Measurements from ENCODE around the gene HNF4A. TPM values are rescaled to one million over a fixed set of nuclear protein-coding genes. Genes with fewer than 3 reads are reported as not detected.

Gene HNF4A
- total RNA-seq, 2 donors from 2014 or later: 56.3 to 58.0 TPM

GRCh38 chr20:44459271-44459670 is 103.8 kb downstream of the HNF4A start:
- no peak overlapping the region for H3K27ac ChIP-seq (ENCODE audit: low read depth, low read length)
- no peak overlapping the region for H3K9ac ChIP-seq (ENCODE audit: extremely low read depth, low read length, poor library complexity, severe bottlenecking)
- no peaks in the 10 kb centered on the region for H3K4me1 Mint-ChIP-seq
- no peak for DNase-seq
- no peaks in the 10 kb centered on the region for H3K9me3 ChIP-seq (ENCODE audit: control insufficient read depth, low read length)
- TF ChIP-seq CTCF (conservative IDR thresholded peaks at IDR 0.05): no peak
- WGBS, 2 experiments (ENCODE audit: insufficient coverage in 1 of 2, insufficient read length in 1 of 2): 100% methylated on average over 1 of the region's 2 CpGs; no CpG with 5 or more reads in 1 of the 2 experiments
- H3K9me3 Mint-ChIP-seq: no peaks in the 10 kb centered on the region
- no peaks in the 10 kb centered on the region for H3K36me3 Mint-ChIP-seq (ENCODE audit: low read depth)
- no peak overlapping the region for H3K4me3 ChIP-seq (ENCODE audit: low read length)
- H3K4me3 Mint-ChIP-seq: no peak overlapping the region
- no peak overlapping the region for H3K27ac Mint-ChIP-seq
- no peaks in the 10 kb centered on the region for H3K36me3 ChIP-seq (ENCODE audit: control insufficient read depth, insufficient read depth, low read length)
- no peaks in the 10 kb centered on the region for H3K4me1 ChIP-seq (ENCODE audit: control insufficient read depth, insufficient read depth, low read length)
- no peaks in the 10 kb centered on the region for H3K27me3 ChIP-seq (ENCODE audit: control insufficient read depth, insufficient read depth, low read length, poor library complexity, severe bottlenecking)
- no peaks in the 10 kb centered on the region for H3K27me3 Mint-ChIP-seq (ENCODE audit: insufficient read depth)

- WGBS, 2 experiments (ENCODE audit: insufficient coverage in 1 of 2, insufficient read length in 1 of 2): 49 to 59% methylated on average over 3 of the region's 3 CpGs
Measured at GRCh38 chr20:44460795-44461141, 105.3 kb downstream of the HNF4A start.

GRCh38 chr20:44461142-44461802 is 105.8 kb downstream of the HNF4A start:
- no peak overlapping the region for H3K4me3 ChIP-seq (ENCODE audit: low read length)
- H3K36me3 ChIP-seq (ENCODE audit: control insufficient read depth, insufficient read depth, low read length): no peaks in the 10 kb centered on the region
- no peaks in the 10 kb centered on the region for H3K4me1 Mint-ChIP-seq
- no peaks in the 10 kb centered on the region for H3K36me3 Mint-ChIP-seq (ENCODE audit: low read depth)
- H3K27ac ChIP-seq (ENCODE audit: low read depth, low read length): no peak overlapping the region
- DNase-seq: no peak
- 87 to 91% methylated on average over 4 to 6 of the region's 6 CpGs for WGBS, 2 experiments (ENCODE audit: insufficient coverage in 1 of 2, insufficient read length in 1 of 2)
- H3K9me3 ChIP-seq (ENCODE audit: control insufficient read depth, low read length): no peaks in the 10 kb centered on the region
- no peaks in the 10 kb centered on the region for H3K27me3 ChIP-seq (ENCODE audit: control insufficient read depth, insufficient read depth, low read length, poor library complexity, severe bottlenecking)
- no peak overlapping the region for H3K27ac Mint-ChIP-seq
- no peak for TF ChIP-seq CTCF (conservative IDR thresholded peaks at IDR 0.05)
- no peaks in the 10 kb centered on the region for H3K4me1 ChIP-seq (ENCODE audit: control insufficient read depth, insufficient read depth, low read length)
- no peak overlapping the region for H3K9ac ChIP-seq (ENCODE audit: extremely low read depth, low read length, poor library complexity, severe bottlenecking)
- H3K4me3 Mint-ChIP-seq: no peak overlapping the region
- no peaks in the 10 kb centered on the region for H3K27me3 Mint-ChIP-seq (ENCODE audit: insufficient read depth)
- no peaks in the 10 kb centered on the region for H3K9me3 Mint-ChIP-seq

More at GRCh38 chr20:44460795-44461141, 105.3 kb downstream of the HNF4A start:
- no peaks in the 10 kb centered on the region for H3K4me1 ChIP-seq (ENCODE audit: control insufficient read depth, insufficient read depth, low read length)
- H3K27me3 Mint-ChIP-seq (ENCODE audit: insufficient read depth): no peaks in the 10 kb centered on the region
- H3K36me3 ChIP-seq (ENCODE audit: control insufficient read depth, insufficient read depth, low read length): no peaks in the 10 kb centered on the region
- H3K36me3 Mint-ChIP-seq (ENCODE audit: low read depth): no peaks in the 10 kb centered on the region
- H3K9ac ChIP-seq (ENCODE audit: extremely low read depth, low read length, poor library complexity, severe bottlenecking): no peak overlapping the region
- H3K4me3 ChIP-seq (ENCODE audit: low read length): no peak overlapping the region
- no peaks in the 10 kb centered on the region for H3K9me3 ChIP-seq (ENCODE audit: control insufficient read depth, low read length)
- TF ChIP-seq CTCF (conservative IDR thresholded peaks at IDR 0.05): peak; percentile 67
- H3K9me3 Mint-ChIP-seq: no peaks in the 10 kb centered on the region
- H3K4me3 Mint-ChIP-seq: no peak overlapping the region
- no peak overlapping the region for H3K27ac Mint-ChIP-seq
- no peak overlapping the region for H3K27ac ChIP-seq (ENCODE audit: low read depth, low read length)
- DNase-seq: no peak
- no peaks in the 10 kb centered on the region for H3K27me3 ChIP-seq (ENCODE audit: control insufficient read depth, insufficient read depth, low read length, poor library complexity, severe bottlenecking)
- no peaks in the 10 kb centered on the region for H3K4me1 Mint-ChIP-seq
